ENCODE results near the gene TMEM50A. TPM values are rescaled to one million over a fixed set of nuclear protein-coding genes. Genes with fewer than 3 reads are reported as not detected.

Gene TMEM50A
- total and polyA plus RNA-seq, 9 of the 15 experiments (the other 6 are each of a cell fraction or from before 2014, with no cell fraction given): 43.7 to 195 (median 137) TPM

- TF ChIP-seq CHAMP1 (IDR thresholded peaks at IDR 0.05): 0 out of 2 replicates have a peak, but pooled peaks have one; percentile 52
- peak; percentile 40; the same call in 1 of the 2 replicates for TF ChIP-seq EHMT2 (IDR thresholded peaks at IDR 0.05)
- peak; percentile 91 for TF ChIP-seq JUND (IDR thresholded peaks at IDR 0.05; ENCODE audit: borderline replicate concordance, low read depth, low read length)
- peak; percentile 88; the same call in 2 of the 3 replicates for TF ChIP-seq JUND (tag; IDR thresholded peaks at IDR 0.05; ENCODE audit: borderline replicate concordance, low read depth, low read length)
- TF ChIP-seq KDM5B (IDR thresholded peaks at IDR 0.05; ENCODE audit: insufficient replicate concordance, low read depth, low read length): no peak
- TF ChIP-seq EZH2 (IDR thresholded peaks at IDR 0.05; ENCODE audit: borderline replicate concordance, low read depth, low read length): no peak
- TF ChIP-seq MED1 (CRISPR knock-in tag; IDR thresholded peaks at IDR 0.05; ENCODE audit: borderline replicate concordance): no peak
- no peak for TF ChIP-seq CTCFL (IDR thresholded peaks at IDR 0.05; ENCODE audit: borderline replicate concordance, insufficient read depth, low read depth, low read length, poor library complexity, severe bottlenecking)
- TF ChIP-seq RBFOX2 (IDR thresholded peaks at IDR 0.05; ENCODE audit: low read depth, low read length): no peak
- 0 out of 2 replicates have a peak, but pooled peaks have one; percentile 44 for TF ChIP-seq ILK (tag; IDR thresholded peaks at IDR 0.05; ENCODE audit: borderline replicate concordance, low read depth)
- no peak for TF ChIP-seq POLR2B (IDR thresholded peaks at IDR 0.05; ENCODE audit: low read depth, partially characterized antibody)
- peak; percentile 68; the same call in 1 of the 2 replicates for TF ChIP-seq NFE2 (IDR thresholded peaks at IDR 0.05; ENCODE audit: low read depth)
- TF ChIP-seq PATZ1 (CRISPR knock-in tag; IDR thresholded peaks at IDR 0.05; ENCODE audit: borderline replicate concordance): no peak
- no peak for TF ChIP-seq ZKSCAN3 (CRISPR knock-in tag; IDR thresholded peaks at IDR 0.05)
- TF ChIP-seq NFRKB (IDR thresholded peaks at IDR 0.05; ENCODE audit: low read depth): no peak
- no peak for TF ChIP-seq E4F1 (CRISPR knock-in tag; IDR thresholded peaks at IDR 0.05; ENCODE audit: borderline replicate concordance)
These were observed 22.8 kb downstream of the TMEM50A start (continued) for GRCh38 chr1:25360596-25361581.
